Stimulated activated CD8-positive, alpha-beta memory T cell treated with anti-CD3 and anti-CD28 coated beads, Interleukin-15, amount 100 ng/mL, for 4 hours (primary cell): ENCODE results near the gene PRR30.

Experiments used
- DNase-seq, 2 donors: peaks; one replicate each; pipeline ENCODE4 v3.0.0-alpha.2; 2020; ENCODE audit warnings: low read depth in 2 of 2

The PRR30 gene

DNA sequence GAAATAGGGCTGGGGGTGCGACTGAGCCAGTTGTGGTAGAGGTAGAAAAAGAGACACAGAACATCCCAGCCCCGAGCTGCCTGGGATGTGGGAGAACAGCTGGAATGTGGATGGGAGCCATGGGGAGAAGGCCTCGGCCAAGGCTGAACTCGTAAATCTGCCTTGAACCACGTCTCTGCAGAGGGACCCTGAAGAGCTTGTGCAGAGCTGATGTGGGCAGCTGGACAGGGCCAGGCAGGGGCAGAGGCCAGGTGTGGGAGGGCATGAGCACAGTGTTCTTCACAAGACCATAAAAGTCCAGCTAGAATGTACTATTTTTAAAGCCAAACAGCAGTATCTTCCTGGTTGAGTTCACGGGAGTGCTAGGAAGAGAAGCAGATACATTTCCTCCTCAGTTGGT is 15.3 kb upstream of the PRR30 start:
- no peak for DNase-seq

DNA sequence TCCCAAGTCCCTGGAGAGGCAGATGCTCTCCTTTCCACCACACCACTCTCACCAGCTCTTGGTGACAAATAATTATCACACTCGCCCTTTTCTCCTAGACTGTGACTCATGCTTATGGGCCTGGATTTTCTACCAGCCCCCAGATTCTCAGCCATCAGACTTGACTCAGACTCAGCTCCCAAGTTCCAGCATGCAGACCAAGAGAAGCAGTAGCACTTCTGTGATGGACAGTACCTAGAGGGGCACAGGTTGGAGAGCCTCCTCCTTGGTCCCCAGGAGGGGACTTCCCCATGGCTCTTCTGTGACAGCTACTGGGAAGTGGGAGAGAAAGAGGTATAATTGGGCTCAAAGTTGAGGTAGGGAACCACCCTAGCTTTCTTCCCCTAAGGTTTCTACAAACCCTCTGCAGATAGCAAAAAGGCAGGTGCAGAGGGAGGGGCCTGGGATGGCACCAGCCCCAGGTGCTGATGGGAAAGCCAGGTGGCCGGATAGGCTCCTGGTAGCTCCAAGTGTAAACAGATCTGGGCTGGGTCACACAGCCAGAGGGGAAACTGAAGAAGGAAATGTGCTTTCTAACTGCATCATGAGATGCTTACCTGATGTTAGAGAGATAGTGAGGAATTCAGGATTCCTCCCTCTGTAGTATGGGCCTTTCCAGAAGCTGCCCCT is 13.7 kb upstream of the PRR30 start:
- DNase-seq: no peak

DNA sequence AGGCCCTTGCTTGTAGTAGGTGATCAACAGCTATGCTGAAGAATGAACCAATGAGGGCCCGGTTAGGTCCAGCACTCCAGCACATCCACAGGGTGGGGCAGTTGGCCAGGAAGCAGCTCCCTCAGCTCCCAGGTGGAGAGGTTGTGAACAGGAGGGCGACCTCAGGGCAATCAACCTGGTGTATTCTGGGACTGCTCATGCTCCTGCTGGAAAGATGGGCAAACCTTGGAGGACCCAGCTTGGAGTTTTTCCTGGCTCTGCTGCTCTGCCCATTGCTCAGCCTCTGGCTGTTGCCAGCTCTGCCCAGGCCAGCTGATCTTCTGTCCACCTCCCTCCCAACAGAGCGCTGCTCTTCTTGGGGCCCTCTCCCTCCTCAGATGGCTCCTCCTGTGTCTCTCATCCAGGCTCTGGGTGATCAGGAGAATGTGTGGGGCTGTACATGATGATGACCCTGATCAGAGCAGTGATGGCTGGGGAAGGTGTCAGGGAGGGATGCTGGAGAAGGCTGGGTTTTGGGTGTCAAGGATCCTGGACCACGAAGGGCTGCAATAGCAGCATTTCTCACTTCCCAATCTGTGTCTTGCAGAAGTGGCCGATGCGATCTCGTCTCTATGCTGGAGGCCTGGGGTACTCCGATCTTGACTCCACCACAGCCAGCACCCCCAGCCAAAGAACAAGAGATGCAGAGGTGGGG is 13.0 kb upstream of the PRR30 start:
- DNase-seq: no peak

DNA sequence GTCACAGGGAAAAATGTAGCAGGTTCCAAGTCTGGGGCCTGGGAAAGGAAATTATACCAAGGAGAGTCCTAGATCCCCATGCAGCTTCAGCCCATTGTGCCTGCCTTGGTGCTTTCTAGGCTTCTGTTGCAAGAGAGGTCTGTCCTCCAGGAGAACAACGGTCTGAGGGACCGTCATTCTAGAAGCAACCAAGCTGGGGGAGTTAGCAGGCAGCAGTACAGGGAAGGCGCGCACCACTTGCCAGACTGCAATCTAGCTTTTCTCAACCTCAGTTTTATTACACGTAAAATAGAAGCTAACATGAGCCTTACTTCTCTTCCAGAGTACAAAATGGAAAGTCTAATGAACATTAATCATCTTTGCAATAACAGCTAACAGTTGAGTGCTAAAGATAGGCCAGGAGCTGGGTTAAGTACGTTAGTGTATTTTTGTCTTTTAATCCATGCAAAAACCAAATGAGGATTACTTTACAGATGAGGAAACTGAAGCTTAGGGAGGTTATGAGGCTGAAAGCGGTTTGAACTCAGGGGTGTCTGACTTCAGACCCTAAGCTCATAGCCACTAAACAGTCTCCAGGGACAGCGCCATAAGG is 11.5 kb upstream of the PRR30 start:
- no peak for DNase-seq

DNA sequence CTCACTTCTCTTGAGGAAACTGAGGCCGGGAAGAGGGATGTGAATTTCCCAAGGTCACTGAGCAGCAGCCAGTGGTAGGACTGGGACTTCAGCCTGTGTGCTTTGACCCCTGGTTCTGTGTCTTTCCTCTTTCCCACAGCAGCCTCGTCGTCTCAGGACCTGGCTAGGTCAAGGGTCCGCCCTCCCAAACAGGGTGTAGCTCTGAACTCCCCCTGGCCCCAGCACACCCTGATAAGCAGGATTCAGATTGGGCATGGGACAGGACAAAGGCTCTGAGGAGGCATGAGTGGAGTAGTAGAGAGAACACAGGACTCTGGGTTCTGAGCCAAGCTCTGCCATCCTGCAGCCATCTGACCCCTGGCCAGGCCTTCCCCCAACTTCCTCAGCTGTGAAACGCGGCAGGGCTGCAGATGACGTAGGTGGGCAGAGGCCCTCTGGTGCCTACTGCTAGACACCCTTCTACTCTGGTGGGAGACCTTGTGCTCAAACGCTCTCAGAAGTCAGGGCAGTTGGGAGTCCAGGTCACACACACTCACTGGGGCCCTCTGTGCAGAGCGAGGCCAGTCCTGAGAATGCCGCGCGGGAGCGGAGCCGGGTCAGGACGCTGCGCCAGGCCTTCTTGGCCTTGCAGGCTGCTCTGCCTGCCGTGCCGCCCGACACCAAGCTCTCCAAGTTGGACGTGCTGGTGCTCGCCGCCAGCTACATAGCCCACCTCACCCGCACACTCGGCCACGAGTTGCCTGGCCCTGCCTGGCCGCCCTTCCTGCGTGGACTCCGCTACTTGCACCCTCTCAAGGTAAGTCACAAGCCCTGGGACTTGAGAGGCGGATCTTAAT is 10.6 kb upstream of the PRR30 start:
- no peak for DNase-seq

DNA sequence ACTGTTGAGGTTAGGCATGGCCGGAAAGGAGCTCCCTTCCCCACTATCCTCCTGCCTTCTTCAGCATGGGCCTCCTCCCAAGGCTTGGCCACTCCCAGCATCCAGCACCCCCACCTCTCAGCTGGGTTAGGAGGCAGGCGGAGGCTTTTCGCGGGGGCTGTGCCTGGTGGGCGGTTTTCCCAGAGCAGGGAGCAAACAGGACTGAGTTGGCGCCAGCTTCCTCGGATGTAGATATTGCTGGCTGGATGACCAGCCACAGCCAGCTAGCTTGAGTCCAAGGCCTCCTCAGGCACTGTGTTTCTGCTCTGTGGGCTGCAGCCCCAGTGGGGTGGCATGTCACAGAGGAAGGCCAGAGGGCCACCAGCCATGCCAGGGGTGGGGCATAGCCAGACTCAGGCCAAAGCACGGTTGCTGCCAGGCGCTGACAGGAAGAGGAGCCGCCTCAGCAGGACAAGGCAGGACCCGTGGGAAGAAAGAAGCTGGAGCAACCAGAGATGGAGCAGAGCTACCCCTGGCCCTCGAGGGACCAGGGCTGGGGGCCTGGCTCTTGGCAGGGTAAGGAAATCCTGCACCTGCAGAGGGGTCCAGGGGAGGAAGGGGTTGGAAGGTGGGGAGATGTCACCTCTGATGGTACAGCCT is 9.7 kb upstream of the PRR30 start, which contains the start of gene TCF23:
TCF23 (plus strand) TSS at position 204 of the 639 bp plus-strand sequence; CDS start at position 334, 130 bp downstream.
- DNase-seq: no peak

DNA sequence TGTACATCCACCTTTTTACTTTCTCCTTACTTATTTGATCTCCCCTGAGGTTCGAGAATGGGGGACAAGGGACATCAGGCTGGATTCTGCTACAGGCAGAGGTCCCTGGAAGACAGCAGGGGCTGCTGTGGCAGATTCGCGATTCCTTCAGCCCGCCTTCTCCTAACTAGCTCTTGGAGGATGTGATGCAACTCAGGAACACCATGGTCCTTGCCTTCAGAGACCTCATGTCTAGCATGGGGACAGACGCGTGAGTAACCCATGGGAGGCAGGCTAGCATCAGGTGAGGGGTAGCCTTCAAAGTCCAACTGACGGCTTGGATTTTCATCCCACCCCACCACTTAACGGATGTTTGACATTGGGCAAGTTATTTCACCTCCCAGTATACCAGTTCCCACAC is 8.7 kb upstream of the PRR30 start:
- no peak for DNase-seq

DNA sequence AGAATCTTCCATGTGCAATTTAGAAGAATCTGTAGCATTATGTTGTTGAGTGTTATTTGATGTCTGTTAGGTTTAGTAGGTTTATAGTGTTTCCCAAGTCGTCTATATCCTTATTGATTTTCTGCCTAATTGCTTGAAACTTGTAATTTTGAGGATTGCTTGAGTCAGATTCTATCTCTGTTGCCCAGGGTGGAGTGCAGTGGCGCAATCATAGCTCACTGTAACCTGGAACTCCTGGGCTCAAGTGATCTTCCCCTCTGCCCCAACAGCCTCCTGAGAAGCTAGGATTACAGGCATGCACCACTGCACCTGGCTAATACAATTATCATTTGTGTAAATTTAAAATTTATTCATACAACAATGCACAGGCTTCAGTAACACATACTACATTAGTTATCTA is 6.5 kb upstream of the PRR30 start:
- no peak for DNase-seq

DNA sequence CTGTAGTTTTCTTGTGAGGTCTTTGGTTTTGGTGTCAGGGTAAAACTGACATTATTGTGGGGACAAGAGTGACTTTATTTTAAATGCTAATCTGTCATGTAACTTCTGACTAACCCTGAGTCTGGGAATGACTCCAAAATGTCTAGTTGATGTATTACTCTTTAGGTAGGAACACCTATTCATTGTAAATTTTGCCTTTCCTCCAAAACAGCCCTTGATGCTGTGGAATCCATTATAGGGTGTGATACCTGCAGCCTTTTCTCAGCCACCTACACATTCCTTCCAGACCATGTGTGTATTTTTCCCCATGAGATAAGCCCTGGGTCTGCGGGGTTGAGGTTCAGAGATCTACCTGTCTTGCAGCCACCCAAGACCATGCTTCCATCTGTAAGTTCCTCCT is 4.1 kb upstream of the PRR30 start:
- DNase-seq: no peak

DNA sequence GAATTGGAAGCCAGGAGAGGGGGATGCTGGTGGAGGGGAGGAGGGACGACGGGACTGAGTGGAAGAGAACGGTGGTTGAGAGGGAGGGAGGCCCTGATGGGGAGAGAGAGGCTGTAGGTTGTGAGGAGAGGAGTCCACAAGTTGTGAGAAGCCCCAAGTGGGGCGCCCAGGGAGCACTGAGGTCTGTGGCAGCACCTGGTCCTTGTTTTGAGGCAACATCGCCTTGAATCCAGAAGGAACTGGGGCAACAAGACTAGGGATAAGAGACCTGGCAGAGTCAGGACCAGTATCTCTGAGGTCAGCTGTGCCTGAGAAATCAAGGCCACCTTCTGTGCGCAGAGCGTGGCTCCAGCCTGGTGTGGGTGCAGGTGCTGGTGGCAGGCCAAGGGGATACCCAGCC is 1.1 kb downstream of the PRR30 start:
- DNase-seq: no peak

DNA sequence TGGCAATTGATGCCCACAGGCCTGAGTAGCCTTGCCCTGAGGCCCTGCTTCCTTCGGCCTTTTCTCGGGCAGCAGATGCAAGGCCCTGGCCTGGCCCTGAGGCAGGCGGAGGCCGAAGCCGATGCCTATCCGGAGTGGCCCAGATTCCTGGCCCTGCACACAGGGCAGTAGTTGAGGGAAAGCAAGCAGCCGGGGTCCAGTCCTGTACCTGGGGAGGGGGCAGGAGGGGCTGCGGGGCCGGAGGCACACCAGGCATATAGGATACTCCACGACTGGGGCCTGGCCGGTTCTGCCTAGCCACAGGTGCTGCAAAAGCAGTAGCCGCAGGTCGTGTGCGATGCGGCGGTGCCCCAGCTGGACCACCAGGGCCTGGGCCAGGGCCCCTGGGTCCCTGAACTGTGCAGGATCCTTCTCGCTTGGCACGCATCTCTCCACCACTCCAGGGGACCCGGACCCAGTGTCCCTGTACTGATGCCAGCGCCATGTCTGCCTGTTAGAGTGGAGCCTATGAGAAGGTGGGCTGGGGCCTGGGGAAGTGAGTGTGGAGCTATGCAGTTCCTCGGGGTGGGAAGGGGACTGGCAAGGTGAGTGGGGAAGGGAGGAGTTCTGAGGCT is 1.8 kb downstream of the PRR30 start:
- DNase-seq: no peak

DNA sequence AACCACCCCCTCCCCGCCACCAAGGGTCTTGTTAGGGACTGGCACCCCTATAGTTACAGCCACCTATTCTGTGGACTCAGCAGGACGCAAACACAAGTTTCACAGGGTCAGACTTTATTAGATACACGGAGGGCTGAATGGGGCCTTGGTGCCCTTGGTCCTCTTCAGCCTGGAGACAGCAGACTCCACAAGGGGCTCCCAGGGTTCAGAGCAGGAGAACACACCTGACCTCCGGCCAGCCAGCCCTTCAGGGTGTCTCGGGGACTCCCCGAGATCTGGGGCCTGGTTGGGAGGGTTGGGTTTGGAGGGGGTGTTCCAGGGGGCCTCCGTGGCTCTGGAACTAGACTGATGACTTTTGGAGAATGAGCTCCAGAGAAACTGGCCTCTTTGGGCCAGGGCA is 2.5 kb downstream of the PRR30 start:
- no peak for DNase-seq

DNA sequence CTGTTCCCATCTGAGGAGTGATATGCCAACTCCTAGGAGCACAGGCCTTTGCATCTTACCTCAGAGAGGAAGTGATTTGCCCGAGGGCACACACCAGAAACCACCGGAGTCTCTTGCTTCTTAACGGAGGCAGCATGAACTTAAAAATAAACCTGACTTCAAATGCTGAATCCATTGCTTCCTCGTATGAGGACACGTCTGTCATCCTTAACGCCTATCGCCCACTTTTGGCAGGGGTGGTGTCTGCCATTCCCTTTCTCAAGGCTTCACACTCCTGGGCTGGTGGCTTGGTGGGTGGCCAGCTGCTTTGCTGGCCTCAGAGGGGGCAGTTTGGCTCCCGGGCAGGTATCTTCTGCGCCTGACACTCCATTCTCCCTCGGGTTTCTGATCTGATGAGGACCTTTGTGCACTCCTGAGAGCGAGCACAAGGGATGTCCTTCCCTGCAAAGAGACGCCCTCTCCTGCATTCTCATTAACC is 3.7 kb downstream of the PRR30 start:
- no peak for DNase-seq

DNA sequence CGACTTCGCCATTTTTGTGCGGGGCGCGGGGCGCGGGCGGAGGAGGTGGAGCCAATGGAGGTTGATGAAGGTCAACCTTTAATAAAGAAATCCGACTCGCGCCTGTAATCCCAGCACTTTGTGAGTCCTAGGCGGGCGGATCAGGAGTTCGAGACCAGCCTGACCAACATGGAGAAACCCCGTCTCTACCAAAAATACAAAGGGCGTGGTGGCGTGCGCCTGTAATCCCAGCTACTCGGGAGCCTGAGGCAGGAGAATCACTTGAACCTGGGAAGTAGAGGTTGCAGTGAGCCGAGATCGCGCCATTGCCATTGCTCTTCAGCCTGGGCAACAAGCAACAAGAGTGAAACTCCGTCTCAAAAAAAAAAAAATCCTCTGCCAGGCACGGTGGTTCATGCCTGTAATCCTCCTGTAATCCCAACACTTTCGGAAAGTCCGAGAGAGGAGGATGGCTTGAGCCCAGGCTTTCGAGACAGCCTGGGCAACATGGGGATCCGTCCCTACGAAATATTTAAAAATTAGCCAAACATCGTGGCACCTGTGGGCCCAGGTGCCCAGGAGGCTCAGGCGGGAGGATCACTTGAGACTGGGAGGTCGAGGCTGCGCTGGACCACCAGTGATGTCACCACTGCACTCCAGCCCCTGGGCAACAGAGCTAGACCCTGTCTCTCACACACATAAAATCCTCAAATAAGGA is 4.3 kb downstream of the PRR30 start:
- no peak for DNase-seq

DNA sequence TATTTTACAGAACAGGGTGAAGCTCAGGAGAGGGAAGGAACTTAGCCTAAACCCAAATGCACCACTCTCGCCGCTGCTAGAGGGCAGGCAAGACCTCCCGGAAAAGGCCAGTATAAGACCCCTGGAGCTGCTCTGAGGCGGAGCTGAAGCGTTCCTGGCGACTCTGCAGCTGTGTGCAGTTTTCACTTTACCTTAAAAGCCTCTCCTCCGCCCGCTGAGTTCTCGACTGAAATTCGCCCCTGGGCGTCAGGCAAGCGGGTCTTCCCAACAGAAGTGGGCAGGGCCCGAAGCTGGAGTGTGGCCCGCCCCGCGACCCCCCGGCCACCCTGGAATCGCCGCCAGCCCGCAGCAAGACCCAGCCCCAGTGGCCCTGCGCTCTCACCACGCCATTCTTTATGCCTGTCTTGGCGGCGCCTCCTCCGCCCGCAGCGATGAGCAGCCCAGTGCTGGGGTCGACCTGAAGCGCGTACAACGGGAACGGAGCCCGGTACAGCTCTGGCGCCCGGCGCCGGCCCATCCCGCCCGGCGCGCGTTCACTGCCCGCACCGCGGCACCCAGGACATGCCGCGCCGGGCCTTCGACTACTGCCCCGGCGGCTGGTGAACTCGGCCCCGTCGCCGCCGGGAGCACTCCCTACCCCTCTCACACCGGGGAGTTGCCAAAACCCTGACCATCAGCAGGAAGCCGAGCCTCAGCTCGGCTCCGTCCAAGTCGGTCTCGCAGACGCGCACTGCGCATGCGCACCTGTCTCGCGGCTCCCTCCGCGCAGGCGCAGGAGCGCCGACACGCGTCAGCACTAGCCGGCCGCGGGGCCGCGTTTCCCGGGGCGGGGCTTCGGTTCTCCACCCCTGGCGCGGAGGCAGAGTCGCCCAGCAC is 5.1 kb downstream of the PRR30 start, which contains the start of gene PREB:
PREB (minus strand) TSS at position 732 of the 876 bp plus-strand sequence; CDS start at position 517, 215 bp downstream.
- peak; percentile 95 to 98 for DNase-seq

DNA sequence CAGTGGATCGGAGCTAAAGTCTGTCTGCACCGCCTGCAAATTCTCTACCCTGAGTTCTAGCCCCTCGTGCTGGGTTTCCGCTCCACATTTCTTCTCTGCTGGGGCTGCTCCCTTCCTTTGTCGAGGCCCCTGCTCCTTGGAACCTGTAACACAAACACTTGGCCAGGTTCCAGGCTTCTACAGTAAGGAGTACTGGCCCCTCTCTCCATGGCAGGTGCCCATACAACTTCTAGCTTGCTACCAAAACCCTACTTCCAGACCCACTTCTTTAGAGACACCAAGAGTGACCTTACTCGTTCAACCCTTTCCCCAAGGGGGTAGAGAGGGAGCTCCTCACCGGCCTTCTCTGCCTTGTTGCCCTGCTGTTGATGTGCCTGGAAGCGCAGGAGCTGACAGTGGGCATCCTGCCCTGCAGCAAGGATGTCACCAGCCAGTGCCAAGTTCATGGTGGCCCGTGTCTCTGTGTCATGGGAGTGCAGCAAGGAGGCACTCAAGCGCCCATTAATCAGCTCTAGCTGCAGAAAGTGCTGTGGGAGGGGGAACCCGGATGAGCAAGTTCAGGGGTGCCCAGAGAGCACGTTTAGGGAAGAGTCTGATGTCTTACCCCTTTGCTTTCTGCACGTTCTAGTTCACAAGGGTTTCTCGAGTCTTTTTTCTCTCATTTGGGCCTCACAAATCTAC is 5.9 kb downstream of the PRR30 start:
- DNase-seq: no peak

DNA sequence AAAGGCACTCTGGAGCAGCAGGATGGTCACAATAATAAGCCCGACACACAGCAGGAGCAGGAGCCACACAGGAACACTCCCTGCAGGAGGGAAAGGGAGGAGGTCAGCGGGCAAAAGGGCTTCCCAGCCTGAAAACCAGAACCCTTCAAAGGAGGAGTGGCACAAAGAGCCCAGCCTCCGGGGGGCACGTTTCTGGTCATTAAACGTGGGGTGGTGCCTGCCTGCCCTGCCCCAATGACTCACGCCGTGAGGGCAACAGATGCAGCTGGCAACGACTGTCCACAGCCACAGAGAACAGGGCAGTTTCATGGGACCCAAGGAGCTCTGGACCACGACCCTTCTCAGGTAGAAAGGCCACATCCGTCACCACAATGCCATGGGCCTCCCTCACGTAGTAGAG is 7.8 kb downstream of the PRR30 start:
- no peak for DNase-seq

DNA sequence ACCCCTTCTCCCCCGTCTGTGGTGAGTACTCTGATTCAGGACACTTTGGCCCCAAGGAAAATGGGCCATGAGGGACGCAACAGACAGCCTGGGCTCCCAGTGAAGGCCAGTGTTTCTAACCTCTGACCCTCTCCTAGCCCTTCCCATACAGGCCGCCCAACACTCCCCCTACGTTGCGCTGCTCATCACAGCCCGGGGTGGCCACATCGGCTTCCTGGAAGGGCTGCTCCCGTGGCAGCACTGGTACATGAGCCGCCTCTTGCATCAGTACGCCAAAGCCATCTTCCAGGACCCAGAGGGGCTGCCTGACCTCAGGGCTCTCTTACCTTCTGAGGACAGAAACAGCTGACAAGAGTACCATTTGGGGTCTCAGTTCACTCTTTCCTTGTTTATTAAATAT is 8.8 kb downstream of the PRR30 start:
- no peak for DNase-seq
